ENCODE results near the gene GALNT5.

Gene GALNT5

DNA sequence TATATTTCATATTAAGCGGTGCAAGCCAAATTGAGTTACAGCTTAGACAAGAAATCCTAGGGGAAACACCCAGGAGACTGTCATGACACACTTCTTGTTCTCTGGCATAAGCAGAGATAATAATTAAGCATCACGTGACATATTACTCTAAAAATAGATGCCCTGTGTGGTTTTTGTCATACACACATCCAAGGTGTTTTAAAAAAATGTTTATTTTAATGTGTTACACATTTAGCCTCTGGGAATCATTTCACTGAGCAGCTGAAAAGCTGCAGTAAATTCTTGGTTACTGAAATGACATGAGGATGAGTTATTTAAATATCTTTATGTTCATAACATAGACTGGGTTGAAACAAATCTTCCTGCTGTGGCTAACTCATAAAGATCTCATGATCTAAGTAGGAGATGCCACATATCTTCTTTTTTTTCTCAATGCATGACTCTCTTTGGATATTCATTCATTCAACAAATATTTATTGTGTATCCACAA lies 106.2 kb downstream of the GALNT5 start:
- no peak for DNase-seq (ENCODE audit: low read depth in 4 of 4, low spot score in 1 of 4)

Data from stimulated activated CD4-positive, alpha-beta T cell treated with anti-CD3 and anti-CD28 coated beads, Interleukin-1b, Interleukin-23, amount 100 ng/mL, for 24 hours (primary cell).